NB4 (cell line): ENCODE measurements around the gene ADD1.

Experiments used
- DNase-seq: peaks from one replicate; pipeline ENCODE4 v3.0.0; 2010; ENCODE audit warnings: low read depth
- H3K4me3 ChIP-seq: one replicate; pipeline ENCODE4 v1.5.1; 2011; ENCODE audit warnings: mild to moderate bottlenecking, low read depth, low read length, moderate library complexity
- MYC ChIP-seq: IDR thresholded peaks from 2 replicates; pipeline ENCODE4 v1.6.1; 2011; ENCODE audit warnings: low read depth, low read length
- POLR2A ChIP-seq: IDR thresholded peaks from 2 replicates; pipeline ENCODE4 v1.6.1; 2011; ENCODE audit warnings: mild to moderate bottlenecking; ENCODE audit not compliant: insufficient read length; ENCODE audit errors: extremely low read depth
- TF ChIP-seq, protein P1 (sequence below): IDR thresholded peaks from one replicate; pipeline ENCODE4 v1.5.1; 2012; ENCODE audit warnings: low read depth, low read length
- TF ChIP-seq, protein P2 (sequence below): IDR thresholded peaks from 2 replicates; pipeline ENCODE4 v1.6.1; 2011; ENCODE audit warnings: low read depth, low read length

ADD1 gene

DNA sequence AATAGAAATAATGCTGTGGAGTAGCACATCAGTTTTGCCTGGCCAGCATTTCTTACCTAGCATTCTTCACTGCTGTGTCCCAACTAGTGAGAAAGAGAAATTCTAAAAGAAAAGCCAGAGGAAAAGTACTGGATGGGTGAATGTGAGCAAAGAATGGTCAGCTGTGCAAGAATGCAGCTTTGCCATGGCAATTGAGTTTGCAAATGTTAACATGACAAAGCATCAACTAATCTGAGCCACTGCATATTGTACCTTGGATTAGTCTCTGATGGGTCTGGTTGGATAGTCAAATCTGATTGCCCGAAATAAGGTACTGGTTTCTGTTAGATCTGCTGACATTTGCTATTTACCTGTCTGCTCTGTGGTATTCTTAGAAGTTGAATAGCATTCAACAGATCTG lies 38.7 kb downstream of the ADD1 start:
- no peak overlapping the region for H3K4me3 ChIP-seq
- DNase-seq = no peak
- TF ChIP-seq POLR2A (no peak), MYC (no peak)
- TF ChIP-seq, protein P1, sequence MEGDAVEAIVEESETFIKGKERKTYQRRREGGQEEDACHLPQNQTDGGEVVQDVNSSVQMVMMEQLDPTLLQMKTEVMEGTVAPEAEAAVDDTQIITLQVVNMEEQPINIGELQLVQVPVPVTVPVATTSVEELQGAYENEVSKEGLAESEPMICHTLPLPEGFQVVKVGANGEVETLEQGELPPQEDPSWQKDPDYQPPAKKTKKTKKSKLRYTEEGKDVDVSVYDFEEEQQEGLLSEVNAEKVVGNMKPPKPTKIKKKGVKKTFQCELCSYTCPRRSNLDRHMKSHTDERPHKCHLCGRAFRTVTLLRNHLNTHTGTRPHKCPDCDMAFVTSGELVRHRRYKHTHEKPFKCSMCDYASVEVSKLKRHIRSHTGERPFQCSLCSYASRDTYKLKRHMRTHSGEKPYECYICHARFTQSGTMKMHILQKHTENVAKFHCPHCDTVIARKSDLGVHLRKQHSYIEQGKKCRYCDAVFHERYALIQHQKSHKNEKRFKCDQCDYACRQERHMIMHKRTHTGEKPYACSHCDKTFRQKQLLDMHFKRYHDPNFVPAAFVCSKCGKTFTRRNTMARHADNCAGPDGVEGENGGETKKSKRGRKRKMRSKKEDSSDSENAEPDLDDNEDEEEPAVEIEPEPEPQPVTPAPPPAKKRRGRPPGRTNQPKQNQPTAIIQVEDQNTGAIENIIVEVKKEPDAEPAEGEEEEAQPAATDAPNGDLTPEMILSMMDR = no peak
- TF ChIP-seq, protein P2, sequence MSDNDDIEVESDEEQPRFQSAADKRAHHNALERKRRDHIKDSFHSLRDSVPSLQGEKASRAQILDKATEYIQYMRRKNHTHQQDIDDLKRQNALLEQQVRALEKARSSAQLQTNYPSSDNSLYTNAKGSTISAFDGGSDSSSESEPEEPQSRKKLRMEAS = no peak

DNA sequence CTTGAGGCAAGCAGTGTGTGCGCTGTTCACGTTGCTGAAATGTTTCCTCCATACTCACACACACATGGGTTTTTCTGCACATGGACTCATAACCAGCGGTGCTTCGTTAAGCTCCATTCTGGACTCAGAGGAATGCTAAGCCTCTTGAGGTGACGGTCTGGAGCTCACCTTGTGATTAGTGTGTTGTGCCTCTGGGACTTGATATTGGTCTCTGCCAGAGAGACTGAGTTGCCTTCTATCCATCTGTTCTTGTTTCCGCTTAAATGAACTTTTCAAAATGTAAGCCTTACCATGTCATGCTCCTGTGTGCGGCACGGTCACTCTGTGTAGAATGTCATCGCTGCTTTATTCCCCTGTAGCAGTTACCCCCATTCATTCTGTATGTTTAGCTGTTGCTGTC lies 42.5 kb downstream of the ADD1 start:
- TF ChIP-seq POLR2A (no peak), MYC (no peak)
- TF ChIP-seq, protein P1 = no peak
- TF ChIP-seq, protein P2 = no peak
- no peak for DNase-seq
- H3K4me3 ChIP-seq = no peak overlapping the region

DNA sequence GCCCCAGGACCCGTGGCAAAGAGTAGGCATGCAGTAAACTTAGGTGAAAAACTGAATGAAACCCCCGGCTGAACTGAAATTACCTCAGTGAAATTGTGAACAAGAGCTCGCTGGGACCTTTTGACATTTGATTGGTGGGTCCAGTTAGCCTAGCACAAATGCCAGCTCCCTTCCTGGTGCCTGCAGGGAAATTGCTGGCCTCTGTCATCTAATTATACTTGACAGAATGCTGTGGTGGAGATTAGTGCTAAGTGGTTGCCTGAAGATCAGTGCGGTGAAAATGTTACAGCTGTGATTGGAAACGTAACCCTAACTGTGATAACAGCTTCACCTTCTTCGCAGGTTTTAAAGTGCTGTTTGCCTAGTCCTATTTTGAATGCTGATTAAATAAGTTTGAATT lies 43.0 kb downstream of the ADD1 start:
- no peak overlapping the region for H3K4me3 ChIP-seq
- DNase-seq = no peak
- TF ChIP-seq, protein P2 = no peak
- TF ChIP-seq POLR2A (no peak), MYC (no peak)
- TF ChIP-seq, protein P1 = no peak

DNA sequence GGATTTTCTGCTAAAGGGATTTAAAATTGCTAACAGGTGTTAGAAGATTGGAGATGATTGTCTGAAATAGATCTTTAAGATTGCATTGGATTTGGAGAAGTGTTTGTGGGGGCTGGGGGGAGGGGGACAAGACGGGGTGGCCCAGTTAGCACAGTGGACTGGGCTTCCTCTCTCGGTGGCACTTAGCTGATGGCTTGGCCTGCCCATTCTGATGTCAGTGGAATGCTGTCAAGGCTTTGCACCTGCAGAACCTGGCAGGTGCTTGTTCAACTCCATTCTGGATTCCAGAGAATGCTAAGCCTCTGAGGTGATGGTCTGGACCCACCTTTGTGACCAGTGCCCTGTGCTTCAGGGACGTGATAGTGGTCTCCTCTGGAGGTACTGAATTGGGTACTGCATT lies 43.7 kb downstream of the ADD1 start:
- no peak for DNase-seq
- TF ChIP-seq, protein P2 = no peak
- no peak for TF ChIP-seq POLR2A
- no peak for TF ChIP-seq MYC
- TF ChIP-seq, protein P1 = no peak
- H3K4me3 ChIP-seq = no peak overlapping the region

DNA sequence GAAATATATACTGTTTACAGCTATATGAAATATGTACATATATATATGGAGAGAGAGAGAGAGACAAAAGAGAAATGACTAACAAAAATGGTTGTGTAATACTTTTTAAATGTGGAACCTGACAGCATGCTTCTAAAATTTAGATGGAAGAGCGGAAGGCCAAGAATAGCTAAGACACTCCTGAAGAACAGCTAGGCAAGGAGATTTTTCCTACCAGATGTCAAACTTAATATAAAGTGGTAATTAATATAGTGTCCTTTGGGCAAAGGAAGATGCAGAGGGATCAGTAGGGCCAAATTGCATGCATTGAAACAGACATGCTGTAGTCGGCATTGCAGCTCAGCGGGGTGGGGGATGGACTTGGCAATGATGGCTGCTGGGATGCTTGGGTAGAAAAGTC lies 45.2 kb downstream of the ADD1 start:
- TF ChIP-seq, protein P2 = no peak
- no peak for TF ChIP-seq POLR2A
- TF ChIP-seq MYC = no peak
- TF ChIP-seq, protein P1 = no peak
- no peak for DNase-seq

DNA sequence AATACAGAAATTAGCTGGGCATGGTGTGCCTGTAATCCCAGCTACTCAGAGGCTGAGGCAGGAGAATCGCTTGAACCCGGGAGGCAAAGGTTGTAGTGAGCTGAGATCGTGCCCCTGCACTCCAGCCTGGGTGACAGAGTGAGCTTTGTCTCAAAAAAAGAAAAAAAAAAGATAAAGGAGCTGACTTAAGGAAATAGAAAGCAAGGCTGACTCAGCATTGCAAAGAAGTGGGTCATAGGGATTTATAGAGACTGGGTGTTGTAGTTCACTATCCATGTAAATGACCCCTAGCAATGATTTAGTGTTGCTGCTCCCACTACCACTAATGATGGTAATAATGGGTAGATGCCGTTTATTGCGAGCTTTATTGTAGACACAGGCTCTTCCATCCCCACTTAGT lies 47.6 kb downstream of the ADD1 start:
- no peak for DNase-seq
- no peak overlapping the region for H3K4me3 ChIP-seq
- TF ChIP-seq, protein P2 = no peak
- no peak for TF ChIP-seq POLR2A
- no peak for TF ChIP-seq MYC
- TF ChIP-seq, protein P1 = no peak

More for the DNA sequence above, 45.2 kb downstream of the ADD1 start:
- no peak overlapping the region for H3K4me3 ChIP-seq
